D721Med (cell line): ENCODE data around the gene SAMM50.

Source experiments
- DNase-seq: peaks from one replicate; pipeline ENCODE4 v3.0.0; 2011; ENCODE audit warnings: low spot score; ENCODE audit not compliant: insufficient read length
- FAIRE-seq: peaks from 2 replicates; lab custom pipeline; 2011; peaks lifted over from hg19 to GRCh38; lab: Jason Lieb, UNC
- TF ChIP-seq, protein P1 (sequence below): IDR thresholded peaks from 2 replicates; pipeline ENCODE4 v1.5.1; 2012; ENCODE audit warnings: mild to moderate bottlenecking, control low read depth; ENCODE audit not compliant: insufficient read depth; ENCODE audit errors: missing control alignments

SAMM50 gene

DNA sequence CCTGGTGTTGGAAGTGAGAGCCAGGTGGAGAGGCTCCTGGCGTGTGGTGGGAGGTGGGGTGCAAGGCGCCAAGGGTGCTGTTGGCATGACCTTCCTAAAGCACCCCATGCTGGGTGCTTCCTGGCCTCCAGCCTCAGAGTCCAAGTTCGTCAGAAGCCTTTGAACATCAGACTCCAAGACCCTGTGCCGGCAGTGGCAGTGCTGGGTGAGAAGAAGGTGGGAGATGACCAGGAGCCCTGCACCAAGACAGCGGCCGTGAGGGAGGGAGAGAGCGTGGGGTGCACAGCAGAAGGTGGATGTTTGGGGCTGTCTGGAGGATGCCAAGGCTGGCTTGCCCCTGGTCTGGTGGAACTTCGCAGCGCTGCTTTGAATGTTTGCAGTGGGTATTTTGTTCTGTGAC, 39.2 kb downstream of the SAMM50 start:
- DNase-seq (no peak), FAIRE-seq (no peak)
- TF ChIP-seq, protein P1, sequence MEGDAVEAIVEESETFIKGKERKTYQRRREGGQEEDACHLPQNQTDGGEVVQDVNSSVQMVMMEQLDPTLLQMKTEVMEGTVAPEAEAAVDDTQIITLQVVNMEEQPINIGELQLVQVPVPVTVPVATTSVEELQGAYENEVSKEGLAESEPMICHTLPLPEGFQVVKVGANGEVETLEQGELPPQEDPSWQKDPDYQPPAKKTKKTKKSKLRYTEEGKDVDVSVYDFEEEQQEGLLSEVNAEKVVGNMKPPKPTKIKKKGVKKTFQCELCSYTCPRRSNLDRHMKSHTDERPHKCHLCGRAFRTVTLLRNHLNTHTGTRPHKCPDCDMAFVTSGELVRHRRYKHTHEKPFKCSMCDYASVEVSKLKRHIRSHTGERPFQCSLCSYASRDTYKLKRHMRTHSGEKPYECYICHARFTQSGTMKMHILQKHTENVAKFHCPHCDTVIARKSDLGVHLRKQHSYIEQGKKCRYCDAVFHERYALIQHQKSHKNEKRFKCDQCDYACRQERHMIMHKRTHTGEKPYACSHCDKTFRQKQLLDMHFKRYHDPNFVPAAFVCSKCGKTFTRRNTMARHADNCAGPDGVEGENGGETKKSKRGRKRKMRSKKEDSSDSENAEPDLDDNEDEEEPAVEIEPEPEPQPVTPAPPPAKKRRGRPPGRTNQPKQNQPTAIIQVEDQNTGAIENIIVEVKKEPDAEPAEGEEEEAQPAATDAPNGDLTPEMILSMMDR: no peak

DNA sequence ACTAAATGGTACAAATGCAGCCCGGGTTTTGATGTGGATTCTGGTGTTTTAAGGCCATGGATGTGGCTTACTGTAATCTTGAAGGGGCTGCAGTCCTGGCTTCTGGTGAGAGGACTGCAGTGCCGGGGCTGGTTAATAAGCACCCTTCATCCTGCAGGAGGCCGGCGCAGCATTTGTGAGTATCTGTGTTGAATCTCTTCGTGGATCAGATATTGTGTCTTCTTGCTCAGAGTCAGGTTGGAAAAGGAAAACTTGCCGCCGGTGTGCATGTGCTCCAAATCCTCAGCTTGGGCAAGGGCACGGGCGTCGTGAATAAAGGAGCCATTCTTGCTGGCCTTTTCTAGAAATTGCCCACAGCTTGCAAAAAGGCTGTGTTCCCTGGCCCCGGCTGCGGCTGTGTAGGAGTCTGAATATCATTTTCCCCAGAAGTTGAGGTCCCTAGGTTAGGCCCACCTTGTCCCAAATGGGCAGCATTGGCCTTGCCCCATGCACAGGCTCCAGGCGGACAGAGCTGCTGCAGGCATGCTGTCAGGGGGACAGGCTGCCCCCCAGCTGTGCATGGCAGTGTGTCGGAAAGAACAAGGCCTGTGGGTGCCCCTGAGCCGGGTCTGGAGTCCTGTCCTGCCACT, 39.9 kb downstream of the SAMM50 start:
- TF ChIP-seq, protein P1: no peak
- DNase-seq: no peak
- no peak for FAIRE-seq

GRCh38 chr22:43995798-43996169, 40.5 kb downstream of the SAMM50 start:
- no peak for FAIRE-seq
- TF ChIP-seq, protein P1: no peak
- DNase-seq: no peak

DNA sequence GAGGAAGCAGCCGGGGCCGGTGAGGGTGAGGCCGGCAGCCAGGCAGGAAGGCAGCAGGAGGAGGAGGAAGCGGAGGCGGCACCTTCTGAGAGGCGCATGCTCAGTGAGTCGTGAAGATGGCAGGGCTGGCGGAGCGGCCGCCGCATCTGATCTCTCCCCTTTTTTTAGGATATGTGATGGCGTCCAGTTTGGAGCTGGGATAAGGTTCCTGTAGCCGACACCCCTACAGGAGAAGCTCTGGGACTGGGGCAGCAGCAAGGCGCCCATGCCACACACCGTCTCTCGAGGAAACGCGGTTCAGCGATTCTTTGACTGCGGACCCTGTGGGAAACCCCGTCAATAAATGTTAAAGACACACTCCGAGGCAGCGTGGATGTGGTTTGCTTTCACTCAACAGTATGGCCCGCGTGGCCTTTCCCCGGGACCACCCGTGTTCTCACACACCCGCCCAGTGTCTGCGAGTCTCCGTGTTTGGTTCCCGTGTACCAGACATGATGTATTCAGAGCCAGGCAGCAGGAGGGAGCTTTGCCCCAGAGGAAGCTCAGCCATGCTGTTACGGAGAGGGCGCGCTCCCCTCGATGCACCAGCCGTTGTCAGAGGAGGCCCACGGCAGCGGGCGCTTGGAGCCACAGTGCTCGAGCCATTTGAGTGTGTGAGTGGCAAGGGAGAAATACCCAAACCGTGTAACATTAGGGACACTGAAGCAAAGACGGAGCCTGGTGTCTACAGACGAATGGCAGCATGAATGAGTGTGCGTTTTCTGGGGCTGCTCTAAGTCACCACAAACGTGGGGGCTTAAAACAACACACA, 41.1 kb downstream of the SAMM50 start:
- TF ChIP-seq, protein P1: no peak
- DNase-seq (no peak), FAIRE-seq (no peak)

DNA sequence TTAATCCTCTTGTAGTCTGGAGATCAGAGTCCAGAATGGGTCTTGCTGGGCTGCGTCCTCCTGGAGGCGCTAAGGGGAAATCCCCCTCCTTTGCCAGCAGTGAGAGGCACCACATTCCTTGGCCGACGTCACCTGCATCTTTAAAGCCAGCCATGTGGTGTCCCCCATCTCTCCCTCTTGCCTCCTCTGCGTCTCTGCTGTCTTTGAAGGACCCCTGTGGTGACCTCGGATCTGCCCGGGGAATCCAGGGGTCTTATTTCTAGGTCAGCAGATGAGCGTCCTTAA, 41.7 kb downstream of the SAMM50 start:
- FAIRE-seq (no peak), DNase-seq (peak; percentile 58)
- TF ChIP-seq, protein P1: no peak

DNA sequence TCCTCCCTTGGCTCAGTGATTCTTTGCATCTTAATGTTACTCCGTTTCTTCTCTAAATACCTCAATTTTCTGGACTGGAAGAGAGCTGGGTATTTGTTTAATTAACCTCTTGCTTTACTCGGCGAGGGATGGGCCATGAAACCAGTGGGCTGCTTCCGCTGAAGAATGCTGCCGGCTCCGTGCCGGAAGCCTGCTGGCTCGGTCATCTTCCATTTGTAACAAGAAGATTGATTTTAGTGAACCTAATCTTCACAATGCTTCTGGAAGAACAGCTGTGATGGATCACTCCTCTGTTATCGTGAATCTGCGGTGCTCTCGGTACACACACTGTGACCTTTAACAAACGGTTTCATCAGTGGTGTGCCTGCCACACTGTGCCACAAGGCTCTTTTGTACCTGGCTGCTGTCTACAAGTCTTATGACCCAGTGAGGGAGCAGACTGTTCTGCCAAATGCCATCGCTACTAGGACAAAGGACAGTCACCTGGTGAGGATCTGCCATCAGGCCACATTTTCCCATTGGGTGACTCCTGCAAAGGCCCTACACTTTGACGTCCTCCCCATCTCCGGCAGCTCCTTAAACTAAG, 43.5 kb downstream of the SAMM50 start:
- DNase-seq (no peak), FAIRE-seq (no peak)
- TF ChIP-seq, protein P1: no peak

DNA sequence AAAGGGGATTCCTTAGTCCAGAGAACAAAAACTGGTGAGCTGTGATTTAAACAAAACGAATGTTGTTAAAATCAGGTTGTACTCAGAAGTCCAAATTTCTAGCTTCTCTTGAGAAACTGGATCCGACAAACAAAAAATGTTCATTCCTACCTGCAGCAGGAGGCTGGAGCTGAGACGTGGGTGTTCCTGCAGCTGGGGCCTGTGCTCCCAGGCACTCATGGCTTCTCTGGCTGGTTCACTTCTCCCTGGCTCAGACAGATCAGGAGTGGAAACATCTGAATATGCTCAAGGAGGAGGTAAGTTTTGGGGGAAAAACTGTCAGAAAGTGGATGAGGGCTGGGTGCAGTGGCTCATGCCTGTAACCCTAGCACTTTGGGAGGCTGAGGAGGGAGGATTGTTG, 44.1 kb downstream of the SAMM50 start:
- FAIRE-seq: no peak
- TF ChIP-seq, protein P1: no peak
- no peak for DNase-seq
